Body of pancreas (tissue), 4 donors: ENCODE results near the gene TTC31.

Experiments used
- POLR2A ChIP-seq, 3 donors: fragments of 450-650 bp; IDR thresholded peaks; one replicate each; pipeline ENCODE4 v1.6.1; 2016; ENCODE audit warnings: antibody characterized with exemption in 3 of 3, mild to moderate bottlenecking in 2 of 3
- TF ChIP-seq, protein P1 (sequence below), 7 experiments: fragments of 450-650 bp in 4 of 7; fragments of 200-600 bp in 3 of 7; sonication (generic) in 3 of 7; IDR thresholded peaks; one replicate each; pipeline ENCODE4 v1.5.1; 2016 to 2019; ENCODE audit warnings: antibody characterized with exemption in 7 of 7

DNA sequence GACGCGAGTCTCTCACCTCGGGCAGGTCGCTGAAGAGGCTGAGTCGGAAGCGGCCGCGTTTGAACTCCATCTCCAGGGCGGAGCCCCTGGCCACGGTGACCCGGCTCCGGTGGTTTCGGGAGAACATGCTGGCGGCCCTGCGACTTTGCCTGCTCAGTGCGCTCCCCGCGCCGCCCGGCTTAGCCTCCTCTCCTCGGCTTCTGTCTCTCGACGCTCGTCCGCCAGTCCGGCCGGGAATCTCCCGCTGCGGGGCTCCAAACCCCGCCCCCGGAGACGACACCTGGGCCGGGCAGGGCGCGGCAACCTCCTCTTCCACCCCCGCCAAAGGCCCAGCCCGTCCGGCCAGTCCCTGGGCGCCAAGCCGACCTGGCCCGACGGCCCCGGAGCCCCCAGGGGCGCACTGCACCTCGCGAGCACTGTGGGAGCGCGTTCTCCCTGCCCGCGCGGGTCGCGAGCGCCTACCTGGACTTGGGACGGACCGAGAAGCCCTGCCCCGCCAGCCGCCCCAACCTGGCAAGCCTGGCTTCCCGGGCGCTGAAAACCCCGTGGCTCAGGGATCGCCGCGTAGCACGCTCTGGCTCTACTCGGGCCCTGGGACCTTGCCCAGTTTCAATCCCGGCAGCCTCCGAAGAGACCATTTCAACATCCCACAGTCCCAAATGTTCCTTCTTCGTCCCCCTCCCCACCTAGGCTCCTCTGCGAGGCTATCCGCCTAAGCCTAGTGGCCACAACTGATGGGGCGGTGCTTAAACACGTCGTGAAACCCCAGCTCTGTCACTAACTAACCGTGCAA, 41.0 kb upstream of the TTC31 start, which contains the start of gene RTKN:
- TF ChIP-seq, protein P1, sequence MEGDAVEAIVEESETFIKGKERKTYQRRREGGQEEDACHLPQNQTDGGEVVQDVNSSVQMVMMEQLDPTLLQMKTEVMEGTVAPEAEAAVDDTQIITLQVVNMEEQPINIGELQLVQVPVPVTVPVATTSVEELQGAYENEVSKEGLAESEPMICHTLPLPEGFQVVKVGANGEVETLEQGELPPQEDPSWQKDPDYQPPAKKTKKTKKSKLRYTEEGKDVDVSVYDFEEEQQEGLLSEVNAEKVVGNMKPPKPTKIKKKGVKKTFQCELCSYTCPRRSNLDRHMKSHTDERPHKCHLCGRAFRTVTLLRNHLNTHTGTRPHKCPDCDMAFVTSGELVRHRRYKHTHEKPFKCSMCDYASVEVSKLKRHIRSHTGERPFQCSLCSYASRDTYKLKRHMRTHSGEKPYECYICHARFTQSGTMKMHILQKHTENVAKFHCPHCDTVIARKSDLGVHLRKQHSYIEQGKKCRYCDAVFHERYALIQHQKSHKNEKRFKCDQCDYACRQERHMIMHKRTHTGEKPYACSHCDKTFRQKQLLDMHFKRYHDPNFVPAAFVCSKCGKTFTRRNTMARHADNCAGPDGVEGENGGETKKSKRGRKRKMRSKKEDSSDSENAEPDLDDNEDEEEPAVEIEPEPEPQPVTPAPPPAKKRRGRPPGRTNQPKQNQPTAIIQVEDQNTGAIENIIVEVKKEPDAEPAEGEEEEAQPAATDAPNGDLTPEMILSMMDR (IDR thresholded peaks at IDR 0.05): peak in 5 of 7 experiments; percentile 13 to 52 (median 38)
- TF ChIP-seq POLR2A (IDR thresholded peaks at IDR 0.05): peak; percentile 75 to 96 (median 92)
